HEK293 (cell line): ENCODE data around the gene INS.
A peak's percentile ranks its signal among the peaks of the same experiment; 100 is the strongest.

Experiments
- CTCF ChIA-PET: fragments of 350-600 bp; formaldehyde crosslinking; extraction: SDS; loops from one replicate; lab custom pipeline; 2021; ENCODE audit warnings: antibody characterized with exemption; lab: Yijun Ruan, JAX
- POLR2A ChIA-PET: fragments of 300-600 bp; formaldehyde crosslinking; extraction: SDS; loops from one replicate; lab custom pipeline; 2020; ENCODE audit warnings: antibody characterized with exemption, inconsistent platforms; lab: Yijun Ruan, JAX
- H3K27ac ChIP-seq: fragments of 200-500 bp; sonication (Bioruptor generic); 2 replicates; pipeline ENCODE4 v1.5.1; 2014; ENCODE audit warnings: low read depth, low read length, control low read depth, inconsistent platforms; ENCODE audit errors: extremely low read depth
- H3K36me3 ChIP-seq, 2 experiments: fragments of 200-500 bp in 1 of 2; sonication (Bioruptor generic) in 1 of 2; 1 replicate in 1 of 2; 2 replicates in 1 of 2; pipeline ENCODE4 v1.5.1; 2014 to 2017; ENCODE audit warnings: inconsistent platforms in 2 of 2, low read length in 2 of 2; ENCODE audit not compliant: control insufficient read depth in 2 of 2, insufficient read depth in 1 of 2
- H3K4me1 ChIP-seq: fragments of 200-500 bp; sonication (Bioruptor generic); 2 replicates; pipeline ENCODE4 v1.5.1; 2014; ENCODE audit warnings: mild to moderate bottlenecking, low read length, inconsistent platforms; ENCODE audit not compliant: control insufficient read depth, insufficient read depth
- H3K4me3 ChIP-seq: 2 replicates; pipeline ENCODE4 v1.5.1; 2011; ENCODE audit warnings: low read depth, mild to moderate bottlenecking, control low read depth, low read length, moderate library complexity
- H3K9me3 ChIP-seq: fragments of 200-500 bp; sonication (Bioruptor generic); 2 replicates; pipeline ENCODE4 v1.5.1; 2014; ENCODE audit warnings: low read depth, low read length, inconsistent platforms; ENCODE audit not compliant: control insufficient read depth, insufficient read depth
- HIC1 ChIP-seq: fragments of 450-650 bp; formaldehyde crosslinking; IDR thresholded peaks from 2 replicates; pipeline ENCODE4 v1.5.1; 2016; ENCODE audit warnings: missing biosample characterization, missing genetic modification characterization
- KLF1 ChIP-seq: fragments of 450-650 bp; formaldehyde crosslinking; IDR thresholded peaks from 2 replicates; pipeline ENCODE4 v1.5.1; 2016; ENCODE audit warnings: missing biosample characterization, missing genetic modification characterization
- KLF7 ChIP-seq: fragments of 450-650 bp; formaldehyde crosslinking; IDR thresholded peaks from 2 replicates; pipeline ENCODE4 v1.5.1; 2016; ENCODE audit warnings: missing biosample characterization, missing genetic modification characterization, borderline replicate concordance
- OSR2 ChIP-seq: fragments of 450-650 bp; formaldehyde crosslinking; IDR thresholded peaks from 2 replicates; pipeline ENCODE4 v1.5.1; 2016; ENCODE audit warnings: missing biosample characterization, missing genetic modification characterization
- PRDM1 ChIP-seq: fragments of 450-650 bp; formaldehyde crosslinking; IDR thresholded peaks from 2 replicates; pipeline ENCODE4; 2016; ENCODE audit warnings: missing biosample characterization, missing genetic modification characterization
- REPIN1 ChIP-seq: fragments of 450-650 bp; formaldehyde crosslinking; IDR thresholded peaks from 2 replicates; pipeline ENCODE4 v1.5.1; 2017; ENCODE audit warnings: missing biosample characterization, missing genetic modification characterization, low read depth
- SCRT1 ChIP-seq: fragments of 450-650 bp; formaldehyde crosslinking; IDR thresholded peaks from 2 replicates; pipeline ENCODE4 v1.5.1; 2016; ENCODE audit warnings: missing biosample characterization, missing genetic modification characterization, borderline replicate concordance
- SP3 ChIP-seq: fragments of 450-650 bp; formaldehyde crosslinking; IDR thresholded peaks from 2 replicates; pipeline ENCODE4 v1.5.1; 2016; ENCODE audit warnings: missing biosample characterization, missing genetic modification characterization
- SP7 ChIP-seq: fragments of 450-650 bp; formaldehyde crosslinking; IDR thresholded peaks from 2 replicates; pipeline ENCODE4 v1.5.1; 2016; ENCODE audit warnings: missing biosample characterization, missing genetic modification characterization
- WT1 ChIP-seq: fragments of 450-650 bp; formaldehyde crosslinking; IDR thresholded peaks from 2 replicates; pipeline ENCODE4 v1.5.1; 2016; ENCODE audit warnings: missing biosample characterization, missing genetic modification characterization
- ZBTB7A ChIP-seq: fragments of 450-650 bp; formaldehyde crosslinking; IDR thresholded peaks from 2 replicates; pipeline ENCODE4 v1.5.1; 2016; ENCODE audit warnings: low read depth, missing biosample characterization, missing genetic modification characterization
- ZIC2 ChIP-seq: fragments of 450-650 bp; formaldehyde crosslinking; IDR thresholded peaks from 2 replicates; pipeline ENCODE4 v1.5.1; 2016; ENCODE audit warnings: missing biosample characterization, missing genetic modification characterization
- ZNF175 ChIP-seq: fragments of 450-650 bp; formaldehyde crosslinking; IDR thresholded peaks from 2 replicates; pipeline ENCODE4 v1.5.1; 2016; ENCODE audit warnings: missing biosample characterization, missing genetic modification characterization
- ZNF19 ChIP-seq: fragments of 450-650 bp; formaldehyde crosslinking; IDR thresholded peaks from 2 replicates; pipeline ENCODE4; 2016; ENCODE audit warnings: missing biosample characterization, missing genetic modification characterization, low read depth
- ZNF324 ChIP-seq: fragments of 450-650 bp; formaldehyde crosslinking; IDR thresholded peaks from 2 replicates; pipeline ENCODE4 v1.5.1; 2016; ENCODE audit warnings: missing biosample characterization, missing genetic modification characterization
- ZNF350 ChIP-seq: fragments of 450-650 bp; formaldehyde crosslinking; IDR thresholded peaks from 2 replicates; pipeline ENCODE4 v1.5.0; 2017; ENCODE audit warnings: missing biosample characterization, mild to moderate bottlenecking, missing genetic modification characterization
- ZNF433 ChIP-seq: fragments of 450-650 bp; formaldehyde crosslinking; IDR thresholded peaks from 2 replicates; pipeline ENCODE4 v1.5.1; 2016; ENCODE audit warnings: missing biosample characterization, missing genetic modification characterization, low read depth
- ZNF514 ChIP-seq: fragments of 450-650 bp; formaldehyde crosslinking; IDR thresholded peaks from 2 replicates; pipeline ENCODE4 v1.5.1; 2016; ENCODE audit warnings: missing biosample characterization, missing genetic modification characterization
- ZNF837 ChIP-seq: fragments of 450-650 bp; formaldehyde crosslinking; IDR thresholded peaks from 2 replicates; pipeline ENCODE4 v1.5.1; 2016; ENCODE audit warnings: missing biosample characterization, missing genetic modification characterization
- ZSCAN23 ChIP-seq: fragments of 450-650 bp; formaldehyde crosslinking; IDR thresholded peaks from 2 replicates; pipeline ENCODE4 v1.5.1; 2016; ENCODE audit warnings: missing biosample characterization, missing genetic modification characterization
- TF ChIP-seq, protein P1 (sequence below): fragments of 450-650 bp; formaldehyde crosslinking; IDR thresholded peaks from 2 replicates; pipeline ENCODE4 v1.5.1; 2016; ENCODE audit warnings: missing biosample characterization, missing genetic modification characterization
- TF ChIP-seq, protein P2 (sequence below): fragments of 450-650 bp; formaldehyde crosslinking; IDR thresholded peaks from 2 replicates; pipeline ENCODE4 v1.5.1; 2016; ENCODE audit warnings: missing biosample characterization, missing genetic modification characterization

The INS gene

DNA sequence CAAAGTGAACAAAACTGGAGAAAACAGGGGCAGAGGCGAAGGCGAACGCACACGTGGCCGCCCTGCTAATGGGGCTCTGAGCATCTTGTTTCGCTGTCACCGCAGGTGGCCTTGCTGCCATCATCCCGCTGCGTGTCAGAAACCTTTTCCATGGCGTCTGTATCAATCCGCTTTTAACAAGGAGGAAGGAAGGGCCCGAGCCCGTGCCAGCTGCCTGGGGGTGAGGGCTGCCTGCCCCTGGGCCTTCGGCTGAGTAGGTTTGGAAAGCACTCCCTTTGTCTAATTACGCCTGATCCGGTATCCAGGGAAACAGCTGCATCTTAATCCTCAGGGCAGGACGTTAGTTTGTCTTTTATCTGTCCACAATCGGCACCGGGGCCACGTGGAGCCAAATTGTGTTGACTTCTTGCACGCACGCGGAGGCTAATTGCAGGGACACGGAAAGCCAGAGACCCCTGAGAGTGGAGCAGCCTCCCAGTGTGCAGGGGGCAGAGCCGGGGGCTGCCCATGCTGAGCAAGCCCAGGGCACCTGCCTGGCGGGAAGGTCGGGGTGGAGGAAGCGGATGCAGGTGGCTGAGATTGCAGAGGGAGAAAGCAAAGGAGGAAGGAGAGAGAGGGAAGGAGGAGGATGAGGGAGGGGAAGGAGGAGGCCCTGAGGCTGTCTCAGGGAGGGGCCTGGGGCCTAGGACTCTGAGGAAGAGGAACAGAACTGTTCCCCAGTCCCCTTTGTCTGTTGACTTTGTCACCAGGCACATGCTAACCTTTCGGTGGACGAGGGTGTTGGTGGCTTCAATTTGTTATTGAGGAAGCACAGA, 29.9 kb upstream of the INS start:
- CTCF ChIA-PET: interaction anchor here (0.6 to 0.7 kb wide), 3 partner anchors 31 to 236 kb away, joined by 3 to 6 read pairs (median 3); no protein-coding TSS in a partner anchor
- no peak overlapping the region for H3K27ac ChIP-seq
- TF ChIP-seq ZNF19 (tag by site-specific recombination) (no peak), ZIC2 (tag by site-specific recombination) (peak; percentile 26; the same call in 1 of the 2 replicates)
- TF ChIP-seq, all 188 proteins: peak for 1
- POLR2A ChIA-PET: no interaction called here
- no peaks in the 10 kb centered on the region for H3K4me1 ChIP-seq
- H3K9me3 ChIP-seq: no peaks in the 10 kb centered on the region
- no peaks in the 10 kb centered on the region for H3K36me3 ChIP-seq
- no peak overlapping the region for H3K4me3 ChIP-seq

GRCh38 chr11:2189938-2190656, 29.1 kb upstream of the INS start:
- TF ChIP-seq KLF1 (tag by site-specific recombination) (peak; percentile 31; the same call in 1 of the 2 replicates), ZNF837 (no peak)
- H3K4me3 ChIP-seq: no peak overlapping the region
- no peak overlapping the region for H3K27ac ChIP-seq
- POLR2A ChIA-PET: no interaction called here
- no peaks in the 10 kb centered on the region for H3K4me1 ChIP-seq
- H3K9me3 ChIP-seq: no peaks in the 10 kb centered on the region
- CTCF ChIA-PET: interaction anchor here (0.6 kb wide), 2 partner anchors 103 to 264 kb away, joined by 3 read pairs; no protein-coding TSS in a partner anchor
- H3K36me3 ChIP-seq: no peaks in the 10 kb centered on the region

DNA sequence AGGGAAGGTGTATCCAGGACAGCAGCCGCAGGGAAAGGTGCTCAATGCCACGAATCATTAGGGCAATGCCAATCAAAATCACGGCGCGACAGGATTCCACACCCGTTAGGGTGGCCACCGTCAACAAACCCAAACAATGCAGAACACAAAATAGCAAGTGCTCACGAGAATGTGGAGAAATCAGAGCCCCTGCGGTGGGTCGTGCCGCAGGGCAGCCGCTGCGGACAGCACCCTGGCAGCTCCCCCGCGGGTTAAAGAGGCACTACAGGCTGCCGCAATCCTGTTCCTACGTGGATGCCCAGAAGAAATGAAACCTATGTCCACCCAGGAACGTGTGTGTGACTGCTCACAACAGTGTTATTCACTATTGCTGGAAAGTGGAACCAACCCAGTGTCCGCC, 27.7 kb upstream of the INS start:
- ChIA-PET CTCF (interaction anchor here (0.5 kb wide), 1 partner anchor 235 kb away, joined by 3 read pairs; no protein-coding TSS in a partner anchor), POLR2A (interaction anchor here (0.7 kb wide), 1 partner anchor 26 kb away, joined by 3 read pairs; no protein-coding TSS in a partner anchor)
- Histone ChIP-seq H3K36me3 (no peaks in the 10 kb centered on the region), H3K4me3 (no peak overlapping the region), H3K27ac (no peak overlapping the region), H3K4me1 (no peaks in the 10 kb centered on the region), H3K9me3 (no peaks in the 10 kb centered on the region)
- no peak for TF ChIP-seq ZNF433 (tag by site-specific recombination)
- TF ChIP-seq WT1 (tag by site-specific recombination): no peak
- no peak for TF ChIP-seq ZNF175
- TF ChIP-seq SCRT1 (tag by site-specific recombination): no peak
- TF ChIP-seq, protein P1, sequence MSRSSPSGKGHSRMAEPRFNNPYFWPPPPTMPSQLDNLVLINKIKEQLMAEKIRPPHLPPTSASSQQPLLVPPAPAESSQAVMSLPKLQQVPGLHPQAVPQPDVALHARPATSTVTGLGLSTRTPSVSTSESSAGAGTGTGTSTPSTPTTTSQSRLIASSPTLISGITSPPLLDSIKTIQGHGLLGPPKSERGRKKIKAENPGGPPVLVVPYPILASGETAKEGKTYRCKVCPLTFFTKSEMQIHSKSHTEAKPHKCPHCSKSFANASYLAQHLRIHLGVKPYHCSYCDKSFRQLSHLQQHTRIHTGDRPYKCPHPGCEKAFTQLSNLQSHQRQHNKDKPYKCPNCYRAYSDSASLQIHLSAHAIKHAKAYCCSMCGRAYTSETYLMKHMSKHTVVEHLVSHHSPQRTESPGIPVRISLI: no peak
- TF ChIP-seq OSR2 (tag by site-specific recombination): no peak
- TF ChIP-seq PRDM1: no peak
- TF ChIP-seq, protein P2, sequence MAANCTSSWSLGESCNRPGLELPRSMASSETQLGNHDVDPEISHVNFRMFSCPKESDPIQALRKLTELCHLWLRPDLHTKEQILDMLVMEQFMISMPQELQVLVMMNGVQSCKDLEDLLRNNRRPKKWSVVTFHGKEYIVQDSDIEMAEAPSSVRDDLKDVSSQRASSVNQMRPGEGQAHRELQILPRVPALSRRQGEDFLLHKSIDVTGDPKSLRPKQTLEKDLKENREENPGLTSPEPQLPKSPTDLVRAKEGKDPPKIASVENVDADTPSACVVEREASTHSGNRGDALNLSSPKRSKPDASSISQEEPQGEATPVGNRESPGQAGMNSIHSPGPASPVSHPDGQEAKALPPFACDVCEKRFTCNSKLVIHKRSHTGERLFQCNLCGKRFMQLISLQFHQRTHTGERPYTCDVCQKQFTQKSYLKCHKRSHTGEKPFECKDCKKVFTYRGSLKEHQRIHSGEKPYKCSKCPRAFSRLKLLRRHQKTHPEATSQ: no peak
- TF ChIP-seq REPIN1 (tag by site-specific recombination): no peak
- no peak for TF ChIP-seq HIC1 (tag by site-specific recombination)
- no peak for TF ChIP-seq KLF7 (tag by site-specific recombination)
- TF ChIP-seq SP3 (tag by site-specific recombination): no peak
- TF ChIP-seq ZNF350 (tag by site-specific recombination): no peak
- TF ChIP-seq ZNF324 (tag by site-specific recombination): no peak
- TF ChIP-seq ZSCAN23 (tag by site-specific recombination): no peak
- no peak for TF ChIP-seq SP7 (tag by site-specific recombination)
- no peak for TF ChIP-seq ZBTB7A (tag by site-specific recombination)
- TF ChIP-seq ZNF514 (tag by site-specific recombination): no peak
